ENCODE data around the gene ZNF420. TPM values are rescaled to one million over a fixed set of nuclear protein-coding genes. Genes with fewer than 3 reads are reported as not detected.

Gene ZNF420
- total and polyA plus RNA-seq, 2 of the 13 experiments (the other 11 are each of a cell fraction or from before 2014, with no cell fraction given) = 1.4 to 6.6 TPM

DNA sequence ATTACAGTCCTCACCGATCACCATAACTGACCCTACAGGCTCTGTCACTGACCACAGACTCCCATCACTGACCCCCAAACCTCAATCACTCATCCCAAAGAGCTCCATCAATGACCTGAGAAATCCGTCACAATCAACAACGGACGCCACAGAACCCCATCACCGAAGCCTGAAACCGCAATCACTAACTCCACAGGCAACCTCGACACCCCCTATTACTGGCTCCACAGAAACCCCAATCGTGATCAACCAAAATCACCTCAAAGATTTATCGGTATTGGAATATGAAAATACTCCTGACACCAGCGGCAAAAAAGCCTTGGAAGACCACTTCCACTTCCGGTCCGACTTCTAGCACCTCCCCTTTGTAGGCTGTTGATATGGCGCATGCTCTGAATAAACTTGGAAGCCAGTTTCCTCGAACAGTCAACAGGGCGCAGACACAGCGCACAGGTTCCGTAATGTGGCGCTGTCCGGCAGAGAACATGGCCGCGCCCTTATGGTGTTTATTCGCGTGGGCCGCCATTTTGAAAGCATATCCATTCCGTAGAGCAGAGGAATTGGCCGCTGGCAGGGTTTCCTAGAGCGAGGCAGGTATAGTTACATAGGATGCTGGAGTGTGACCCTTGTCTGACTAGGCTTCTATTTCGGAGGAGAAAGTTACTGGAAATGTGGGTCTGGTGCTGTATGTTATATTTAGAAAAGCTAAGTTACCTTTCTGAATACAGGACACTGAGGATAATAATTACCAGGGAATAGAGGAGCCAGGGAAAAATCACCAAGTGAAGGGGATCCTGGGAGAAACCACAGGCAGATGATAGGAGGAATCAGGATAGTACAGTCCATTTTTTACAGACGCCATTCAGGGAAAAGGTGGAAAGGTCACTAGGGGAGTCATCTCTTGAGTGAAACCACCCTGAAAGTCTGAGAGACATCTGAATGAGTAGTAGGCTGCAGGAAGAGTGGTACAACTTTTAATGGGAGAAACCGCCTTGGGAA, 94.4 kb downstream of the ZNF420 start, which contains the start of gene ZNF585A (continued):
- TF ChIP-seq ZNF468 (CRISPR knock-in tag; IDR thresholded peaks at IDR 0.05) (no peak), ZNF670 (CRISPR knock-in tag; IDR thresholded peaks at IDR 0.05; ENCODE audit: borderline replicate concordance) (no peak), SOX13 (IDR thresholded peaks at IDR 0.05) (no peak), SOX13 (CRISPR knock-in tag; conservative IDR thresholded peaks at IDR 0.05 in 1 of 2, IDR thresholded peaks at IDR 0.05 in 1 of 2) (0 out of 4 replicates have a peak, but pooled peaks of 1 of the 2 experiments have one; percentile 5), KDM6A (CRISPR knock-in tag; IDR thresholded peaks at IDR 0.05; ENCODE audit: low read depth) (no peak), ZC3H13 (CRISPR knock-in tag; IDR thresholded peaks at IDR 0.05) (no peak), GABPB1 (CRISPR knock-in tag; IDR thresholded peaks at IDR 0.05) (peak; percentile 89), PHB2 (IDR thresholded peaks at IDR 0.05; ENCODE audit: partially characterized antibody) (no peak), ARID4A (CRISPR knock-in tag; IDR thresholded peaks at IDR 0.05; ENCODE audit: borderline replicate concordance) (peak; percentile 79), ZNF354B (CRISPR knock-in tag; IDR thresholded peaks at IDR 0.05) (0 out of 2 replicates have a peak, but pooled peaks have one; percentile 23), BCL6 (CRISPR knock-in tag; IDR thresholded peaks at IDR 0.05) (peak; percentile 75), NCOR1 (IDR thresholded peaks at IDR 0.05; ENCODE audit: borderline replicate concordance, low read length) (no peak), ZNF460 (CRISPR knock-in tag; IDR thresholded peaks at IDR 0.05; ENCODE audit: borderline replicate concordance) (no peak), KAT7 (CRISPR knock-in tag; IDR thresholded peaks at IDR 0.05; ENCODE audit: borderline replicate concordance) (0 out of 2 replicates have a peak, but pooled peaks have one; percentile 47), RAD21 (CRISPR knock-in tag; IDR thresholded peaks at IDR 0.05) (no peak), SMAD3 (CRISPR knock-in tag; IDR thresholded peaks at IDR 0.05) (0 out of 2 replicates have a peak, but pooled peaks have one; percentile 43), SMYD3 (CRISPR knock-in tag; IDR thresholded peaks at IDR 0.05) (peak; percentile 59; the same call in 1 of the 2 replicates), ATF2 (CRISPR knock-in tag; IDR thresholded peaks at IDR 0.05) (peak; percentile 43; the same call in 1 of the 2 replicates)
- TF ChIP-seq, protein P1, sequence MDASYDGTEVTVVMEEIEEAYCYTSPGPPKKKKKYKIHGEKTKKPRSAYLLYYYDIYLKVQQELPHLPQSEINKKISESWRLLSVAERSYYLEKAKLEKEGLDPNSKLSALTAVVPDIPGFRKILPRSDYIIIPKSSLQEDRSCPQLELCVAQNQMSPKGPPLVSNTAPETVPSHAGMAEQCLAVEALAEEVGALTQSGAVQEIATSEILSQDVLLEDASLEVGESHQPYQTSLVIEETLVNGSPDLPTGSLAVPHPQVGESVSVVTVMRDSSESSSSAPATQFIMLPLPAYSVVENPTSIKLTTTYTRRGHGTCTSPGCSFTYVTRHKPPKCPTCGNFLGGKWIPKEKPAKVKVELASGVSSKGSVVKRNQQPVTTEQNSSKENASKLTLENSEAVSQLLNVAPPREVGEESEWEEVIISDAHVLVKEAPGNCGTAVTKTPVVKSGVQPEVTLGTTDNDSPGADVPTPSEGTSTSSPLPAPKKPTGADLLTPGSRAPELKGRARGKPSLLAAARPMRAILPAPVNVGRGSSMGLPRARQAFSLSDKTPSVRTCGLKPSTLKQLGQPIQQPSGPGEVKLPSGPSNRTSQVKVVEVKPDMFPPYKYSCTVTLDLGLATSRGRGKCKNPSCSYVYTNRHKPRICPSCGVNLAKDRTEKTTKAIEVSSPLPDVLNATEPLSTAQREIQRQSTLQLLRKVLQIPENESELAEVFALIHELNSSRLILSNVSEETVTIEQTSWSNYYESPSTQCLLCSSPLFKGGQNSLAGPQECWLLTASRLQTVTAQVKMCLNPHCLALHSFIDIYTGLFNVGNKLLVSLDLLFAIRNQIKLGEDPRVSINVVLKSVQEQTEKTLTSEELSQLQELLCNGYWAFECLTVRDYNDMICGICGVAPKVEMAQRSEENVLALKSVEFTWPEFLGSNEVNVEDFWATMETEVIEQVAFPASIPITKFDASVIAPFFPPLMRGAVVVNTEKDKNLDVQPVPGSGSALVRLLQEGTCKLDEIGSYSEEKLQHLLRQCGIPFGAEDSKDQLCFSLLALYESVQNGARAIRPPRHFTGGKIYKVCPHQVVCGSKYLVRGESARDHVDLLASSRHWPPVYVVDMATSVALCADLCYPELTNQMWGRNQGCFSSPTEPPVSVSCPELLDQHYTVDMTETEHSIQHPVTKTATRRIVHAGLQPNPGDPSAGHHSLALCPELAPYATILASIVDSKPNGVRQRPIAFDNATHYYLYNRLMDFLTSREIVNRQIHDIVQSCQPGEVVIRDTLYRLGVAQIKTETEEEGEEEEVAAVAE (CRISPR knock-in tag; IDR thresholded peaks at IDR 0.05; ENCODE audit: borderline replicate concordance) = peak; percentile 68; the same call in 1 of the 2 replicates

Measured in HepG2 (cell line).